Neural cell (in vitro differentiated cells): Measurements from ENCODE around the gene SLC12A8. TPM values are rescaled to one million over a fixed set of nuclear protein-coding genes. Genes with fewer than 3 reads are reported as not detected.

Experiments
- H2AFZ ChIP-seq: fragments of 200-600, 300-800 bp; sonication (generic), shearing (Covaris generic); 2 replicates; pipeline ENCODE4 v1.6.0; 2014; ENCODE audit warnings: low read depth, mild to moderate bottlenecking, antibody characterized with exemption, low read length, moderate library complexity
- H3F3A ChIP-seq: fragments of 200-600 bp; shearing (Covaris generic); 2 replicates; pipeline ENCODE4 v1.6.1; 2016; ENCODE audit warnings: mild to moderate bottlenecking, moderate library complexity, mixed read lengths, antibody characterized with exemption, low read length; ENCODE audit not compliant: insufficient read depth, poor library complexity, severe bottlenecking
- H3K27ac ChIP-seq: fragments of 200-600, 300-800 bp; sonication (generic), shearing (Covaris generic); 2 replicates; pipeline ENCODE4 v1.5.1; 2014; ENCODE audit warnings: mild to moderate bottlenecking, low read length, moderate library complexity
- H3K27me3 ChIP-seq: fragments of 300-800, 200-600 bp; sonication (generic), shearing (Covaris generic); 2 replicates; pipeline ENCODE4 v1.6.0; 2014; ENCODE audit warnings: mild to moderate bottlenecking, low read depth, low read length, moderate library complexity; ENCODE audit not compliant: insufficient read depth
- H3K36me3 ChIP-seq: fragments of 300-800, 200-600 bp; sonication (generic), shearing (Covaris generic); 2 replicates; pipeline ENCODE4 v1.5.1; 2014; ENCODE audit warnings: mild to moderate bottlenecking, antibody characterized with exemption, low read length, moderate library complexity; ENCODE audit not compliant: insufficient read depth
- H3K4me2 ChIP-seq: fragments of 300-800, 200-600 bp; sonication (generic), shearing (Covaris generic); 2 replicates; pipeline ENCODE4 v1.6.0; 2014; ENCODE audit warnings: mild to moderate bottlenecking, low read length
- H3K4me3 ChIP-seq: fragments of 300-800, 200-600 bp; sonication (generic), shearing (Covaris generic); 2 replicates; pipeline ENCODE4 v1.5.1; 2014; ENCODE audit warnings: mild to moderate bottlenecking, low read length, moderate library complexity
- H3K79me2 ChIP-seq: fragments of 200-600 bp; shearing (Covaris generic); replicated peaks from 2 replicates; pipeline ENCODE4 v1.6.0; 2014; ENCODE audit warnings: mild to moderate bottlenecking, low read length, moderate library complexity; ENCODE audit not compliant: insufficient read depth
- H3K9ac ChIP-seq: fragments of 300-800, 200-600 bp; sonication (generic), shearing (Covaris generic); 2 replicates; pipeline ENCODE4 v1.6.1; 2016; ENCODE audit warnings: mild to moderate bottlenecking, low read length, mixed read lengths
- H3K9me2 ChIP-seq: fragments of 200-600 bp; shearing (Covaris generic); 2 replicates; pipeline ENCODE4 v1.6.1; 2016; ENCODE audit warnings: mild to moderate bottlenecking, low read length, mixed read lengths; ENCODE audit not compliant: insufficient read depth
- H3K9me3 ChIP-seq: fragments of 200-600, 300-800 bp; sonication (generic), shearing (Covaris generic); 2 replicates; pipeline ENCODE4 v1.6.1; 2016; ENCODE audit warnings: mild to moderate bottlenecking, mixed run types, low read length, moderate library complexity, mixed read lengths
- H4K20me1 ChIP-seq: fragments of 200-600 bp; shearing (Covaris generic); 2 replicates; pipeline ENCODE4 v1.6.1; 2016; ENCODE audit warnings: mild to moderate bottlenecking, mixed run types; ENCODE audit not compliant: insufficient read depth
- CTCF ChIP-seq: fragments of 450-650 bp; IDR thresholded peaks from 2 replicates; pipeline ENCODE4 v1.5.1; 2014; ENCODE audit warnings: antibody characterized with exemption, mild to moderate bottlenecking, moderate library complexity; ENCODE audit not compliant: poor library complexity, severe bottlenecking
- EP300 ChIP-seq: fragments of 450-650 bp; conservative IDR thresholded peaks from 2 replicates; pipeline ENCODE4 v1.6.1; 2014; ENCODE audit warnings: antibody characterized with exemption, mild to moderate bottlenecking, moderate library complexity; ENCODE audit not compliant: poor library complexity, severe bottlenecking
- EZH2 ChIP-seq: fragments of 200-600, 300-800 bp; shearing (Covaris generic), sonication (generic); IDR thresholded peaks from 2 replicates; pipeline ENCODE4 v1.6.1; 2014; ENCODE audit warnings: antibody characterized with exemption, low read length, borderline replicate concordance, mild to moderate bottlenecking; ENCODE audit not compliant: insufficient read depth, poor library complexity, severe bottlenecking
- REST ChIP-seq: IDR thresholded peaks from 2 replicates; pipeline ENCODE4 v1.6.1; 2012; ENCODE audit warnings: borderline replicate concordance
- SMC3 ChIP-seq: fragments of 450-650 bp; conservative IDR thresholded peaks from 2 replicates; pipeline ENCODE4 v1.6.1; 2014; ENCODE audit warnings: antibody characterized with exemption, mild to moderate bottlenecking, moderate library complexity; ENCODE audit not compliant: poor library complexity
- TAF1 ChIP-seq: IDR thresholded peaks from 2 replicates; pipeline ENCODE4 v1.6.1; 2012; ENCODE audit warnings: low read depth
- polyA plus RNA-seq: library from polyadenylated mRNA; depleted of rRNA; stranded (reverse); fragments of >200 nt; gene quantifications from 2 replicates; pipeline ENCODE4 v1.2.3, GENCODE V29; 2014

The SLC12A8 gene
- polyA plus RNA-seq, 1 donor from 2014 or later: 4.6 TPM

DNA sequence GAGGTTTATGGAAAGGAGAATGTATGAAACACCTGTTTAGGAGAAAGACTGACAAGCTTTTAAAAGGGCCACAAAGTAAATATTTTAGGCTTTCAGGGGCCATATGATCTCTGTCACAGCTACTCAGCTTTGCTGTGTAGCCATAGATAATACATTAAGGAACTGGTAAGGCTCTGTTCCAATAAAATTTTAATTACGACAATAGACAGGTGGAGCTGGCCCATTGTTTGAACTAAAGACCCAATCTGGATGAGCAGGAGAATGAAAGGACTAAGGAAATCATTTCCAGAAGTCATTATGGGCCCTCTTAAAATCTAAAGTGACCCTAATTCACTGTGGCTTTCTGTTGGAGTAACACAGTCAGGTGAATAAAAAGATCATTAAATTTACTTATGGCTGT, 48.5 kb upstream of the SLC12A8 start:
- Histone ChIP-seq H2AFZ (no peak overlapping the region), H3K4me2 (no peak overlapping the region), H3K4me3 (no peak overlapping the region), H3K36me3 (no peaks in the 10 kb centered on the region), H3F3A (no peaks in the 10 kb centered on the region), H3K27me3 (no peaks in the 10 kb centered on the region), H3K9ac (no peak overlapping the region), H3K27ac (no peak overlapping the region), H3K79me2 (no peaks in the 10 kb centered on the region), H4K20me1 (no peaks in the 10 kb centered on the region), H3K9me3 (no peaks in the 10 kb centered on the region), H3K9me2 (no peaks in the 10 kb centered on the region)
- no peak for TF ChIP-seq EZH2
- TF ChIP-seq EP300: no peak
- no peak for TF ChIP-seq REST
- no peak for TF ChIP-seq TAF1
- TF ChIP-seq SMC3: no peak

GRCh38 chr3:125260158-125260557, 47.6 kb upstream of the SLC12A8 start:
- TF ChIP-seq REST (no peak), CTCF (no peak), TAF1 (no peak), SMC3 (no peak)
- no peaks in the 10 kb centered on the region for H3K27me3 ChIP-seq
- no peak overlapping the region for H3K4me3 ChIP-seq
- H3K9ac ChIP-seq: no peak overlapping the region
- no peak overlapping the region for H3K27ac ChIP-seq
- H3K79me2 ChIP-seq: no peaks in the 10 kb centered on the region
- no peaks in the 10 kb centered on the region for H3F3A ChIP-seq
- no peaks in the 10 kb centered on the region for H3K36me3 ChIP-seq
- H3K9me3 ChIP-seq: no peaks in the 10 kb centered on the region
- H2AFZ ChIP-seq: no peak overlapping the region
- H3K9me2 ChIP-seq: no peaks in the 10 kb centered on the region
- no peak overlapping the region for H3K4me2 ChIP-seq
- H4K20me1 ChIP-seq: no peaks in the 10 kb centered on the region
